Measurements from ENCODE around the gene S100A12. TPM values are rescaled to one million over a fixed set of nuclear protein-coding genes. Genes with fewer than 3 reads are reported as not detected.

The S100A12 gene
- total RNA-seq, 1 experiment from 2014 or later = not detected

DNA sequence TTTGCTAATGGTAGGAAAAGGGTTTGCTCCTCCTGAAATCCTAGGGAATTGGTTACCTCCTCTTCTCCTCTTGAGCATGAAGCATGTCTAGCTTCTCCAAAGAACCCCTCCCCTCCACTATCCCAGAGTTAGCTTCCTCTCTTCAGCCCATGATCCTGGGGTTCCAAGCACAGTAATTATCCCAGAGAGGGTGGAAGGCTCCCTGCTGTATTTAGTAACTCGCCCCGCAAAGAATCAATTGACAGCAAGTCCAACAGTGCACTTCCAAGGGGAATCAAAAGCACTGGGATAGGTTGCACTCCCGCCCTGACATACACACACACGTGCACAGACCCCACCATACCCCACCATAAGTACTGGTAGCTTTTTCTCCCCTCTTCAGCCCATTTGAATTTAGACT is 12.4 kb upstream of the S100A12 start:
- Mint-ChIP-seq H3K4me1 (no peaks in the 10 kb centered on the region), H3K36me3 (ENCODE audit: insufficient read depth in 1 of 3, low read depth in 3 of 3) (no peaks in the 10 kb centered on the region), H3K9me3 (0 out of 5 replicates have a peak, but pooled peaks cover 0 to under 1% of the 10 kb centered on the region in 2 experiments), H3K27me3 (ENCODE audit: low read depth) (peaks cover 13% of the 10 kb centered on the region), H3K4me3 (no peak overlapping the region), H3K27ac (no peak overlapping the region)
- H3K23me2 ChIP-seq (ENCODE audit: insufficient read length, low read depth, low read length, poor library complexity, severe bottlenecking) = no peaks in the 10 kb centered on the region
- no peaks in the 10 kb centered on the region for H3K9me3 ChIP-seq (ENCODE audit: control insufficient read depth, low read depth, low read length)
- H3T11ph ChIP-seq (ENCODE audit: low read length) = no peak overlapping the region
- no peak overlapping the region for H3K56ac ChIP-seq (ENCODE audit: insufficient read length, low read depth, low read length)
- H4K8ac ChIP-seq (replicated peaks; ENCODE audit: insufficient read length, low read depth, low read length) = no peak overlapping the region
- H2BK5ac ChIP-seq (ENCODE audit: insufficient read length, low read length) = no peak overlapping the region
- no peak overlapping the region for H3K14ac ChIP-seq (ENCODE audit: insufficient read depth, low read length)
- TF ChIP-seq CTCF (conservative IDR thresholded peaks at IDR 0.05) = no peak
- H3K4me2 ChIP-seq (ENCODE audit: insufficient read depth, insufficient read length, low read length) = no peak overlapping the region
- no peaks in the 10 kb centered on the region for H4K20me1 ChIP-seq (ENCODE audit: control insufficient read depth, insufficient read depth, insufficient read length)
- no peaks in the 10 kb centered on the region for H3K79me2 ChIP-seq (ENCODE audit: insufficient read depth, low read length)
- H2BK120ac ChIP-seq (ENCODE audit: low read depth, low read length, poor library complexity, severe bottlenecking) = no peak overlapping the region
- H3K27me3 ChIP-seq (ENCODE audit: insufficient read depth, low read length) = no peaks in the 10 kb centered on the region
- no peak overlapping the region for H2AFZ ChIP-seq (ENCODE audit: low read length)
- H2BK20ac ChIP-seq (ENCODE audit: low read depth, low read length, poor library complexity, severe bottlenecking) = no peak overlapping the region
- no peak overlapping the region for H2AK5ac ChIP-seq (ENCODE audit: insufficient read length, low read length)
- H4K5ac ChIP-seq (ENCODE audit: insufficient read length, low read depth, low read length) = no peak overlapping the region
- H2BK12ac ChIP-seq (ENCODE audit: insufficient read length, low read depth, low read length) = no peak overlapping the region
- no peaks in the 10 kb centered on the region for H3K79me1 ChIP-seq (ENCODE audit: insufficient read depth, low read depth, low read length, poor library complexity, severe bottlenecking)
- no peak overlapping the region for H3K18ac ChIP-seq (ENCODE audit: insufficient read length, low read depth, low read length)
- H4K91ac ChIP-seq (ENCODE audit: insufficient read length, low read depth, low read length) = no peak overlapping the region
- H3K4me1 ChIP-seq (ENCODE audit: insufficient read depth, low read length) = no peaks in the 10 kb centered on the region
- no peak overlapping the region for H2BK15ac ChIP-seq (ENCODE audit: low read depth, low read length)
- no peak overlapping the region for H3K9ac ChIP-seq (ENCODE audit: extremely low read depth, insufficient read length, low read length)
- H3K27ac ChIP-seq (ENCODE audit: insufficient read length, low read depth, low read length) = no peak overlapping the region
- DNase-seq = no peak
- no CpG with 5 or more reads among the region's 4 CpGs for WGBS (ENCODE audit: extremely low coverage, insufficient read length, low lambda C conversion rate)
- no peak overlapping the region for H3K4ac ChIP-seq (ENCODE audit: low read depth, low read length)
- H3K23ac ChIP-seq (ENCODE audit: insufficient read length, low read depth, low read length) = no peak overlapping the region

Measured in H9 (cell line).